ENCODE data around the gene USP49. TPM values are rescaled to one million over a fixed set of nuclear protein-coding genes. Genes with fewer than 3 reads are reported as not detected.

Gene USP49
- total and polyA plus RNA-seq, 2 of the 4 experiments (the other 2 are of a cell fraction) = 1.4 to 2.1 TPM

- no peak overlapping the region for H2AK5ac ChIP-seq (ENCODE audit: low read depth, low read length)
- H2BK15ac ChIP-seq (ENCODE audit: low read depth, low read length) = no peak overlapping the region
- H2BK120ac ChIP-seq (ENCODE audit: low read depth, low read length) = no peak overlapping the region
- POLR2A ChIA-PET (ENCODE audit: unreplicated experiment) = no interaction called here
- H4K20me1 ChIP-seq (ENCODE audit: insufficient read depth, low read length) = no peaks in the 10 kb centered on the region
- H3K9me3 ChIP-seq (ENCODE audit: control insufficient read depth, insufficient read depth, low read length) = no peaks in the 10 kb centered on the region
- no peak overlapping the region for H2AK9ac ChIP-seq (replicated peaks; ENCODE audit: low read depth, low read length, poor library complexity)
- H3K14ac ChIP-seq (replicated peaks; ENCODE audit: low read depth, low read length) = no peak overlapping the region
- peaks cover 17% of the 10 kb centered on the region for H3K36me3 ChIP-seq (ENCODE audit: control insufficient read depth, insufficient read depth, low read length)
- H3K56ac ChIP-seq (ENCODE audit: extremely low read depth, insufficient read depth, low read length) = no peak overlapping the region
- WGBS, 2 experiments (ENCODE audit: extremely low coverage in 2 of 2, insufficient read length in 1 of 2) = 100% methylated on average over 2 of the region's 7 CpGs; no CpG with 5 or more reads in 1 of the 2 experiments
- H4K5ac ChIP-seq (ENCODE audit: low read depth, low read length) = no peak overlapping the region
- no peak overlapping the region for H2BK5ac ChIP-seq (ENCODE audit: low read depth, low read length, poor library complexity, severe bottlenecking)
- intact Hi-C loops (cut with micrococcal nuclease) = no loop called here
- H3K4ac ChIP-seq (ENCODE audit: low read depth, low read length) = no peak overlapping the region
- dilution Hi-C loops (cut with HindIII; ENCODE audit: low sequenced_read_pairs, unreplicated experiment) = no loop called here
- no peak for DNase-seq
- peaks cover 0 to 13% of the 10 kb centered on the region in 2 experiments; a peak in 2 of 4 replicates for H3K79me1 ChIP-seq (ENCODE audit: low read depth in 1 of 2, low read length in 2 of 2)
- BruUV-seq (replicated peaks) = no TSS peak
- no peaks in the 10 kb centered on the region; the same call in 1 of the 2 replicates for H3K4me1 ChIP-seq (ENCODE audit: control insufficient read depth, insufficient read depth, low read length)
- H2AFZ ChIP-seq (replicated peaks; ENCODE audit: low read length, poor library complexity) = no peak overlapping the region
- H3K18ac ChIP-seq (ENCODE audit: low read depth, low read length) = no peak overlapping the region
- CTCF ChIA-PET = no interaction called here
- no peak overlapping the region for H4K91ac ChIP-seq (ENCODE audit: insufficient read depth, low read depth, low read length)
- no peak for TF ChIP-seq POLR2A (IDR thresholded peaks at IDR 0.05; ENCODE audit: low read depth, low read length)
- no peak for TF ChIP-seq FOS (IDR thresholded peaks at IDR 0.05; ENCODE audit: low read depth, low read length)
- no peak for TF ChIP-seq RCOR1 (IDR thresholded peaks at IDR 0.05; ENCODE audit: insufficient replicate concordance, low read length)
- no peak for TF ChIP-seq RFX5 (IDR thresholded peaks at IDR 0.05; ENCODE audit: low read depth, low read length)
- TF ChIP-seq ELK1 (IDR thresholded peaks at IDR 0.05; ENCODE audit: borderline replicate concordance, low read depth, low read length) = no peak
- no peak for TF ChIP-seq RAD21 (IDR thresholded peaks at IDR 0.05; ENCODE audit: low read length)
- no peak for TF ChIP-seq CEBPB (IDR thresholded peaks at IDR 0.05; ENCODE audit: low read depth, low read length)
- TF ChIP-seq BHLHE40 (IDR thresholded peaks at IDR 0.05; ENCODE audit: low read depth, low read length) = no peak
- TF ChIP-seq MXI1 (IDR thresholded peaks at IDR 0.05; ENCODE audit: borderline replicate concordance, low read depth, low read length) = no peak
- TF ChIP-seq MAZ (IDR thresholded peaks at IDR 0.05; ENCODE audit: borderline replicate concordance, low read depth, low read length) = no peak
- no peak for TF ChIP-seq NFE2L2 (IDR thresholded peaks at IDR 0.05; ENCODE audit: low read depth, low read length)
- no peak for TF ChIP-seq CHD1 (IDR thresholded peaks at IDR 0.05; ENCODE audit: low read depth, low read length)
- TF ChIP-seq CTCF (conservative IDR thresholded peaks at IDR 0.05; ENCODE audit: low read depth, low read length) = no peak
- no peak for TF ChIP-seq SMC3 (IDR thresholded peaks at IDR 0.05; ENCODE audit: low read depth, low read length)
- TF ChIP-seq MAFK (IDR thresholded peaks at IDR 0.05; ENCODE audit: low read depth, low read length) = no peak
- TF ChIP-seq USF2 (IDR thresholded peaks at IDR 0.05; ENCODE audit: low read depth, low read length) = no peak
- H2BK20ac ChIP-seq (ENCODE audit: low read depth, low read length) = no peak overlapping the region
- H3K9me1 ChIP-seq (ENCODE audit: insufficient read depth, low read length) = no peaks in the 10 kb centered on the region
- ATAC-seq (ENCODE audit: low read depth) = no peak
- in situ Hi-C loops (cut with MboI; ENCODE audit: low sequenced_read_pairs) = no loop called here
- no peak overlapping the region for H3K23ac ChIP-seq (ENCODE audit: low read depth, low read length)
- no peak overlapping the region for H4K8ac ChIP-seq (ENCODE audit: low read depth in 2 of 2, low read length in 2 of 2)
- H3K27me3 ChIP-seq (ENCODE audit: control insufficient read depth, insufficient read depth, low read length) = no peaks in the 10 kb centered on the region
- no peak overlapping the region for H3K4me3 ChIP-seq (ENCODE audit: insufficient read depth, low read depth, low read length)
- H3K9ac ChIP-seq (ENCODE audit: low read depth, low read length) = no peak overlapping the region
- H3K4me2 ChIP-seq (ENCODE audit: low read depth, low read length) = no peak overlapping the region
- no peak overlapping the region for H3K27ac ChIP-seq (ENCODE audit: insufficient read depth, low read length)
Measured at GRCh38 chr6:41798901-41799558, 96.1 kb downstream of the USP49 start.

Data from IMR-90 (cell line).